Osteoblast (primary cell): Measurements from ENCODE around the gene DOCK1. TPM values are rescaled to one million over a fixed set of nuclear protein-coding genes. Genes with fewer than 3 reads are reported as not detected.

Experiments used
- DNase-seq: peaks from one replicate; pipeline ENCODE4 v3.0.0; 2011; ENCODE audit warnings: low spot score, mixed read lengths; ENCODE audit not compliant: insufficient read length; ENCODE audit errors: missing footprints
- H2AFZ ChIP-seq: 2 replicates; pipeline ENCODE4 v1.6.0; 2011; ENCODE audit warnings: mild to moderate bottlenecking, low read length
- H3K27ac ChIP-seq: 2 replicates; pipeline ENCODE4 v1.5.1; 2011; ENCODE audit warnings: mild to moderate bottlenecking, low read depth, low read length, moderate library complexity
- H3K27me3 ChIP-seq: 2 replicates; pipeline ENCODE4 v1.6.0; 2012; ENCODE audit warnings: mild to moderate bottlenecking, control low read depth, inconsistent platforms, low read length, moderate library complexity; ENCODE audit not compliant: insufficient read depth
- H3K36me3 ChIP-seq: 2 replicates; pipeline ENCODE4 v1.5.1; 2011; ENCODE audit warnings: mild to moderate bottlenecking, low read length, control low read depth, moderate library complexity; ENCODE audit not compliant: insufficient read depth
- H3K4me1 ChIP-seq: 2 replicates; pipeline ENCODE4 v1.5.1; 2011; ENCODE audit warnings: mild to moderate bottlenecking, low read length, control low read depth, moderate library complexity; ENCODE audit not compliant: insufficient read depth
- H3K4me2 ChIP-seq: 2 replicates; pipeline ENCODE4 v1.6.0; 2011; ENCODE audit warnings: mild to moderate bottlenecking, low read length; ENCODE audit not compliant: insufficient read depth
- H3K4me3 ChIP-seq: fragments of 200-600 bp; sonication (generic); 3 replicates; pipeline ENCODE4 v1.5.1; 2012; ENCODE audit warnings: mild to moderate bottlenecking, low read length, inconsistent platforms; ENCODE audit not compliant: insufficient read depth
- H3K79me2 ChIP-seq: 2 replicates; pipeline ENCODE4 v1.6.0; 2012; ENCODE audit warnings: mild to moderate bottlenecking, low read length, control low read depth, inconsistent platforms; ENCODE audit not compliant: insufficient read depth
- H3K9me3 ChIP-seq: 2 replicates; pipeline ENCODE4 v1.5.1; 2011; ENCODE audit warnings: low read depth, low read length, control low read depth
- H4K20me1 ChIP-seq: 2 replicates; pipeline ENCODE4 v1.6.0; 2012; ENCODE audit warnings: mild to moderate bottlenecking, low read length, control low read depth; ENCODE audit not compliant: insufficient read depth
- CTCF ChIP-seq: IDR thresholded peaks from 2 replicates; pipeline ENCODE4 v1.5.1; 2011; ENCODE audit warnings: mild to moderate bottlenecking, low read depth, low read length, moderate library complexity; ENCODE audit errors: extremely low read depth
- total RNA-seq: library from RNA; depleted of rRNA; stranded (reverse); fragments of >200 nt; gene quantifications from 2 replicates; pipeline ENCODE4 v1.2.3, GENCODE V29; 2012

DOCK1 gene
- total RNA-seq, 1 donor = 80.3 TPM

GRCh38 chr10:127033216-127034033 is 128.2 kb downstream of the DOCK1 start:
- no peaks in the 10 kb centered on the region for H3K4me1 ChIP-seq
- no peak for DNase-seq
- H3K36me3 ChIP-seq = peaks cover 66% of the 10 kb centered on the region
- H4K20me1 ChIP-seq = no peaks in the 10 kb centered on the region
- no peak overlapping the region for H3K4me3 ChIP-seq
- H3K27ac ChIP-seq = no peak overlapping the region
- no peaks in the 10 kb centered on the region for H3K27me3 ChIP-seq
- no peak for TF ChIP-seq CTCF
- H3K9me3 ChIP-seq = no peaks in the 10 kb centered on the region
- H3K79me2 ChIP-seq = no peaks in the 10 kb centered on the region
- no peak overlapping the region for H3K4me2 ChIP-seq
- H2AFZ ChIP-seq = no peak overlapping the region

GRCh38 chr10:127034034-127034633 is 128.9 kb downstream of the DOCK1 start:
- no peak for TF ChIP-seq CTCF
- no peak overlapping the region for H3K4me3 ChIP-seq
- no peaks in the 10 kb centered on the region for H4K20me1 ChIP-seq
- H3K36me3 ChIP-seq = peaks cover 68% of the 10 kb centered on the region
- H2AFZ ChIP-seq = no peak overlapping the region
- H3K4me1 ChIP-seq = no peaks in the 10 kb centered on the region
- H3K27me3 ChIP-seq = no peaks in the 10 kb centered on the region
- no peak overlapping the region for H3K4me2 ChIP-seq
- DNase-seq = no peak
- no peaks in the 10 kb centered on the region for H3K9me3 ChIP-seq
- no peaks in the 10 kb centered on the region for H3K79me2 ChIP-seq
- H3K27ac ChIP-seq = no peak overlapping the region

GRCh38 chr10:127034790-127035189 is 129.6 kb downstream of the DOCK1 start:
- Histone ChIP-seq H3K4me1 (no peaks in the 10 kb centered on the region), H3K27ac (no peak overlapping the region), H2AFZ (no peak overlapping the region), H4K20me1 (no peaks in the 10 kb centered on the region), H3K9me3 (no peaks in the 10 kb centered on the region), H3K79me2 (no peaks in the 10 kb centered on the region), H3K36me3 (peaks cover 68% of the 10 kb centered on the region), H3K27me3 (no peaks in the 10 kb centered on the region), H3K4me3 (no peak overlapping the region), H3K4me2 (no peak overlapping the region)
- no peak for TF ChIP-seq CTCF
- DNase-seq = no peak

- peaks cover 4% of the 10 kb centered on the region for H4K20me1 ChIP-seq
- H2AFZ ChIP-seq = no peak overlapping the region
- TF ChIP-seq CTCF = no peak
- H3K9me3 ChIP-seq = no peaks in the 10 kb centered on the region
- H3K4me3 ChIP-seq = no peak overlapping the region
- peaks cover 1% of the 10 kb centered on the region for H3K4me1 ChIP-seq
- no peaks in the 10 kb centered on the region for H3K79me2 ChIP-seq
- H3K27ac ChIP-seq = no peak overlapping the region
- H3K4me2 ChIP-seq = no peak overlapping the region
- no peak for DNase-seq
- no peaks in the 10 kb centered on the region for H3K27me3 ChIP-seq
- peaks cover 72% of the 10 kb centered on the region for H3K36me3 ChIP-seq
Measured at GRCh38 chr10:127035827-127036226, 130.6 kb downstream of the DOCK1 start.
